ENCODE measurements around the gene ZSCAN22.

- no peak for TF ChIP-seq CTCF (IDR thresholded peaks at IDR 0.05)
- no peak for TF ChIP-seq EP300 (IDR thresholded peaks at IDR 0.05)
These were observed 40.0 kb downstream of the ZSCAN22 start for GRCh38 chr19:58366585-58367430.
